ENCODE data around the gene C20orf173.
"Not testable (repeated sequence)": the region's sequence is repeated elsewhere in the genome, so short reads cannot be mapped to it uniquely, and the experiment has no call there.

The C20orf173 gene

GRCh38 chr20:35523298-35523888 is 6.1 kb downstream of the C20orf173 start:
- no peaks in the 10 kb centered on the region for H3K4me1 ChIP-seq (ENCODE audit: control insufficient read depth, insufficient read depth, low read length)
- H3K27ac ChIP-seq (ENCODE audit: low read depth, low read length), result no peak overlapping the region
- H3K36me3 ChIP-seq (ENCODE audit: control insufficient read depth, insufficient read depth, low read length), result no peaks in the 10 kb centered on the region
- no peaks in the 10 kb centered on the region for H3K27me3 ChIP-seq (ENCODE audit: control insufficient read depth, insufficient read depth, low read length)
- peaks cover 3% of the 10 kb centered on the region; the same call in 1 of the 2 replicates for H3K9me3 ChIP-seq (ENCODE audit: control insufficient read depth, insufficient read depth, low read depth, low read length)
- H3K4me3 ChIP-seq (ENCODE audit: low read depth, low read length), result no peak overlapping the region
- no peak overlapping the region for H3K9ac ChIP-seq (ENCODE audit: low read length)

- H3K36me3 ChIP-seq (ENCODE audit: control insufficient read depth, insufficient read depth, low read length), result peaks cover 6% of the 10 kb centered on the region
- H3K4me1 ChIP-seq (ENCODE audit: control insufficient read depth, insufficient read depth, low read length), result no peaks in the 10 kb centered on the region
- no peak overlapping the region for H3K27ac ChIP-seq (ENCODE audit: low read depth, low read length)
- H3K9me3 ChIP-seq (ENCODE audit: control insufficient read depth, insufficient read depth, low read depth, low read length), result no peaks in the 10 kb centered on the region
- H3K4me3 ChIP-seq (ENCODE audit: low read depth, low read length), result no peak overlapping the region
- H3K27me3 ChIP-seq (ENCODE audit: control insufficient read depth, insufficient read depth, low read length), result no peaks in the 10 kb centered on the region
- H3K9ac ChIP-seq (ENCODE audit: low read length), result no peak overlapping the region
Measured at GRCh38 chr20:35518955-35519354, 10.5 kb downstream of the C20orf173 start.

- H3K27me3 ChIP-seq (ENCODE audit: control insufficient read depth, insufficient read depth, low read length); H3K9me3 ChIP-seq (ENCODE audit: control insufficient read depth, insufficient read depth, low read depth, low read length); H3K9ac ChIP-seq (ENCODE audit: low read length); H3K4me1 ChIP-seq (ENCODE audit: control insufficient read depth, insufficient read depth, low read length); H3K27ac ChIP-seq (ENCODE audit: low read depth, low read length); H3K4me3 ChIP-seq (ENCODE audit: low read depth, low read length): not testable (repeated sequence)
- peaks cover 12% of the 10 kb centered on the region for H3K36me3 ChIP-seq (ENCODE audit: control insufficient read depth, insufficient read depth, low read length)
Measured at GRCh38 chr20:35517767-35518166, 11.7 kb downstream of the C20orf173 start.

- peaks cover 18% of the 10 kb centered on the region for H3K36me3 ChIP-seq (ENCODE audit: control insufficient read depth, insufficient read depth, low read length)
- no peaks in the 10 kb centered on the region for H3K9me3 ChIP-seq (ENCODE audit: control insufficient read depth, insufficient read depth, low read depth, low read length)
- no peaks in the 10 kb centered on the region for H3K4me1 ChIP-seq (ENCODE audit: control insufficient read depth, insufficient read depth, low read length)
- no peak overlapping the region for H3K4me3 ChIP-seq (ENCODE audit: low read depth, low read length)
- no peak overlapping the region for H3K9ac ChIP-seq (ENCODE audit: low read length)
- no peaks in the 10 kb centered on the region for H3K27me3 ChIP-seq (ENCODE audit: control insufficient read depth, insufficient read depth, low read length)
- H3K27ac ChIP-seq (ENCODE audit: low read depth, low read length), result no peak overlapping the region
Measured at GRCh38 chr20:35517125-35517524, 12.3 kb downstream of the C20orf173 start.

DNA sequence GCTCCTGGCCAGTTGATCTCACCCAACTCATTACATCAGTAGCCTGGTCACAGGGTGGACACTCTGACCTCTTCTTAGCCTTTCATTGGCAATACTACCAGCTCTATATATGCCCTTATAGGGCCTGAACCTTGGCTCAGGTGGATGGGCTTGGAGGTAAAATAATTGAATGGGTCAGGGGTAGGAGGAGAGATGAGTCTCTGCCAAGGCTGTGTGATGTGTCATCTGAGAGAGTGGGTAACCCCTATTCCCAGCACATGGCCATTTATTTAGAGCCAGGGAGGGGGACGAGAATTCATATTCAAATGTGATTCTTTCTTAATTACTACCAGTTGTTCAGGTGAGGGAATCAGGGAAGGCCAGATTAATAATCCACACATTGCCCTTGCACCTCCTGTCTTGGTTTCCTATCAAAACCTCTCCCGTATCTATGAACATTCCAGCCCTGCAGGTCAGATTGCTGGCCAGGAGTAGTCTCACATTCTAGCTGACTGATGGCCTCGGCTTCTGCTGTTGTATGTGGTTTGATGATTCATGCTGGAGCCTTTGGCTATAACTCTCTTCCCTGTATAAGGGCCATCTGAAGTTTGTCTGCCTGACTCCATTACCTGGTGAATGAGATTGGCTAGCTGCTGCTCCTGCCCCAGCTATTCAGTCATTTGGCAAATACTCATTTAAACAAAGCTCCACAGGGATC is 13.4 kb downstream of the C20orf173 start:
- peaks cover 29% of the 10 kb centered on the region for H3K36me3 ChIP-seq (ENCODE audit: control insufficient read depth, insufficient read depth, low read length)
- no peak overlapping the region for H3K9ac ChIP-seq (ENCODE audit: low read length)
- no peaks in the 10 kb centered on the region for H3K9me3 ChIP-seq (ENCODE audit: control insufficient read depth, insufficient read depth, low read depth, low read length)
- no peaks in the 10 kb centered on the region for H3K4me1 ChIP-seq (ENCODE audit: control insufficient read depth, insufficient read depth, low read length)
- H3K27me3 ChIP-seq (ENCODE audit: control insufficient read depth, insufficient read depth, low read length), result no peaks in the 10 kb centered on the region
- no peak overlapping the region for H3K27ac ChIP-seq (ENCODE audit: low read depth, low read length)
- no peak overlapping the region for H3K4me3 ChIP-seq (ENCODE audit: low read depth, low read length)

DNA sequence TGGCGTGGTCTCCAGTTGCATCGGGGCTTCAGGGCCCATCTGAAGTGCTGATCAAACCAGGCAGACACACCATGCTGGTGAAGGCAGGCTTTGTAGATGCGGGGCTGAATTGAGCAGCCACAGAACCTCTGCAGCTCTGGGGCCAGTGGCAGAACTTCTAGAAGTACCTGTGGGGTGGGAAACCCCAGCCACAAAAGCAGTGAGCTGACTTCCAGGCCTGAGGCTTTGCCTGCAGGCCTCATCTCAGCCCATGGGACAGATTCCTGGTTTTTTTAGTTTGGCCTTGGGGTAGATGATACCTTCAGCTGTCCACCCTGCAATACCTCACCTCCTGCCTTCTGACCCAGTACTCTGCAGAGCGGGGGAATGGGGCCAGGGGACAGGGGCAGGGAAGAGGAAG is 14.1 kb downstream of the C20orf173 start:
- H3K4me1 ChIP-seq (ENCODE audit: control insufficient read depth, insufficient read depth, low read length), result no peaks in the 10 kb centered on the region
- no peaks in the 10 kb centered on the region for H3K9me3 ChIP-seq (ENCODE audit: control insufficient read depth, insufficient read depth, low read depth, low read length)
- H3K27ac ChIP-seq (ENCODE audit: low read depth, low read length), result no peak overlapping the region
- H3K36me3 ChIP-seq (ENCODE audit: control insufficient read depth, insufficient read depth, low read length), result peaks cover 36% of the 10 kb centered on the region
- H3K9ac ChIP-seq (ENCODE audit: low read length), result no peak overlapping the region
- no peaks in the 10 kb centered on the region for H3K27me3 ChIP-seq (ENCODE audit: control insufficient read depth, insufficient read depth, low read length)
- no peak overlapping the region for H3K4me3 ChIP-seq (ENCODE audit: low read depth, low read length)

DNA sequence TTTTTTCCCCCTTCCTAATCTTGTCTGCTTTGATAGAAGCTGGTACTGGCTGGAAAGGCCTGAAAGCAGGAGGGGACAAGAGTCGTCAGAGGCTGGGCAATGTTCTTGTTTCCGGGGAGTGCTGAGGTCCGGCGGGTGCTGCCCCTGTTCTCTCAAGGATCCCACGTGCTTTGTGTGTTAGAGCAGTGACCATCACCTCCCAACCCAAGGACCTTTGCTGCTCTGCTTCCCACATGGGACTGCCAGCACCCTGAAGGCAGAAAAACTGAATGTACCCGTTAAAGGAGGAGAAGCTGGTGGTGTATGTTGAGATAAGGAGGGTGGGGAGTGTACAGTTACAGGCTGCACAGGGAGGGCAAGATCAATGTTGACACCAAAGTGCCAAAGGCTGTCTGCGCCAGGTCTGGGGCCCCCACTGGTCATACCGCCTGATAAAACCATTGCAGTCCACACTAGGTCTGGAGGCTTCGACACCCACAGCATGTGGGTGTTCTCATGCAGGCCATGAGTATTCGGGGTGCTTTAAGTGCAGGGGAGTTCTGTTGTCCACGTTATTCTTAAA is 15.0 kb downstream of the C20orf173 start:
- Histone ChIP-seq H3K9me3 (ENCODE audit: control insufficient read depth, insufficient read depth, low read depth, low read length) (no peaks in the 10 kb centered on the region), H3K9ac (ENCODE audit: low read length) (no peak overlapping the region), H3K36me3 (ENCODE audit: control insufficient read depth, insufficient read depth, low read length) (peaks cover 45% of the 10 kb centered on the region), H3K27ac (ENCODE audit: low read depth, low read length) (no peak overlapping the region), H3K4me3 (ENCODE audit: low read depth, low read length) (no peak overlapping the region), H3K4me1 (ENCODE audit: control insufficient read depth, insufficient read depth, low read length) (no peaks in the 10 kb centered on the region), H3K27me3 (ENCODE audit: control insufficient read depth, insufficient read depth, low read length) (no peaks in the 10 kb centered on the region)

GRCh38 chr20:35511814-35512420 is 17.5 kb downstream of the C20orf173 start:
- H3K36me3 ChIP-seq (ENCODE audit: control insufficient read depth, insufficient read depth, low read length), result peaks cover 70% of the 10 kb centered on the region
- H3K9ac ChIP-seq (ENCODE audit: low read length), result no peak overlapping the region

DNA sequence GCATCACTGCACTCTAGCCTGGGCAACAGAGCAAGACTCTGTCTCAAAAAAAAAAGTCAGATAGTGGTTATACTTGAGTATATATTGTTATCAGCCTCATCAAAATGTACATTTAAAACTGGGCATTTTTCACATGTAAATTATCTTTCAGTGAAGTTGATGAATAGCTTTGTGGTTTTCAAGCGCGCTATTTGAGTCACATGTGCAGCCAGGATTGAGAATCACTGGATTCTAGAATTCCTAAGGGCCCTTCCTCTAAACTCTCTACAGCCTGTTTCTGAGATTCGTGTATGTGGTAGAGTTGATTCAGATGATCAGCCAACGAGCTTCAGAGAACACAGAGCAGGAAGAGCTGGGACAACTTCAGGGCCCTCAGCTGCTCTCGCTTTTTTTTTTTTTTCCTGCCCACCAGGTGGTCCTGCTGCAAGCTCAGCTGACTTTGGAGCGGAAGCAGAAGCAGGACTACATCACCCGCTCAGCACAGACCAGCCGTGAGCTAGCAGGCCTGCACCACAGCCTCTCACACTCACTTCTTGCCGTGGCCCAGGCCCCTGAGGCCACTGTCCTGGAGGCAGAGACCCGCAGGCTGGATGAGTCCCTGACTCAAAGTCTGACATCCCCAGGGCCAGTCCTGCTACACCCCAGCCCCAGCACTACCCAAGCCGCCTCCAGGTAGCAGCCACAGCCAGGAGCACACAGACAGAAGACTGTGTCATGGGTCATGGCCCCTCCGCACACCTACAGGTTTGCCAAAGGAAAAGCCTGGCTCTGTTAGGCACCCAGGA is 18.3 kb downstream of the C20orf173 start:
- H3K27ac ChIP-seq (ENCODE audit: low read depth, low read length), result no peak overlapping the region
- H3K27me3 ChIP-seq (ENCODE audit: control insufficient read depth, insufficient read depth, low read length), result no peaks in the 10 kb centered on the region
- H3K9me3 ChIP-seq (ENCODE audit: control insufficient read depth, insufficient read depth, low read depth, low read length), result no peaks in the 10 kb centered on the region
- H3K9ac ChIP-seq (ENCODE audit: low read length), result no peak overlapping the region
- H3K4me3 ChIP-seq (ENCODE audit: low read depth, low read length), result no peak overlapping the region
- peaks cover 77% of the 10 kb centered on the region for H3K36me3 ChIP-seq (ENCODE audit: control insufficient read depth, insufficient read depth, low read length)
- H3K4me1 ChIP-seq (ENCODE audit: control insufficient read depth, insufficient read depth, low read length), result no peaks in the 10 kb centered on the region

More at GRCh38 chr20:35511814-35512420, 17.5 kb downstream of the C20orf173 start:
- no peaks in the 10 kb centered on the region for H3K27me3 ChIP-seq (ENCODE audit: control insufficient read depth, insufficient read depth, low read length)
- H3K9me3 ChIP-seq (ENCODE audit: control insufficient read depth, insufficient read depth, low read depth, low read length), result no peaks in the 10 kb centered on the region
- no peak overlapping the region for H3K4me3 ChIP-seq (ENCODE audit: low read depth, low read length)
- H3K27ac ChIP-seq (ENCODE audit: low read depth, low read length), result no peak overlapping the region
- H3K4me1 ChIP-seq (ENCODE audit: control insufficient read depth, insufficient read depth, low read length), result no peaks in the 10 kb centered on the region

- Histone ChIP-seq H3K4me3 (ENCODE audit: low read depth, low read length) (no peak overlapping the region), H3K27ac (ENCODE audit: low read depth, low read length) (no peak overlapping the region), H3K9me3 (ENCODE audit: control insufficient read depth, insufficient read depth, low read depth, low read length) (no peaks in the 10 kb centered on the region), H3K4me1 (ENCODE audit: control insufficient read depth, insufficient read depth, low read length) (no peaks in the 10 kb centered on the region), H3K27me3 (ENCODE audit: control insufficient read depth, insufficient read depth, low read length) (no peaks in the 10 kb centered on the region), H3K9ac (ENCODE audit: low read length) (no peak overlapping the region), H3K36me3 (ENCODE audit: control insufficient read depth, insufficient read depth, low read length) (peaks cover 91% of the 10 kb centered on the region)
Measured at GRCh38 chr20:35508493-35509218, 20.8 kb downstream of the C20orf173 start.

Data from HUES6 (cell line).